GM12865 (cell line): ENCODE data around the gene WDR88.

Source experiments
- DNase-seq: peaks from one replicate; pipeline ENCODE4 v3.0.0; 2010; ENCODE audit warnings: low read depth
- H3K4me3 ChIP-seq: 2 replicates; pipeline ENCODE4 v1.5.1; 2011; ENCODE audit warnings: mild to moderate bottlenecking, low read depth, low read length, control low read depth
- CTCF ChIP-seq: IDR thresholded peaks from 2 replicates; pipeline ENCODE4 v1.5.1; 2011; ENCODE audit warnings: low read length, control low read depth, low read depth, inconsistent platforms; ENCODE audit not compliant: insufficient read depth; ENCODE audit errors: missing control alignments

Gene WDR88

GRCh38 chr19:33110137-33110910 is 21.6 kb upstream of the WDR88 start:
- no peak for DNase-seq
- H3K4me3 ChIP-seq, result no peak overlapping the region
- TF ChIP-seq CTCF, result no peak

DNA sequence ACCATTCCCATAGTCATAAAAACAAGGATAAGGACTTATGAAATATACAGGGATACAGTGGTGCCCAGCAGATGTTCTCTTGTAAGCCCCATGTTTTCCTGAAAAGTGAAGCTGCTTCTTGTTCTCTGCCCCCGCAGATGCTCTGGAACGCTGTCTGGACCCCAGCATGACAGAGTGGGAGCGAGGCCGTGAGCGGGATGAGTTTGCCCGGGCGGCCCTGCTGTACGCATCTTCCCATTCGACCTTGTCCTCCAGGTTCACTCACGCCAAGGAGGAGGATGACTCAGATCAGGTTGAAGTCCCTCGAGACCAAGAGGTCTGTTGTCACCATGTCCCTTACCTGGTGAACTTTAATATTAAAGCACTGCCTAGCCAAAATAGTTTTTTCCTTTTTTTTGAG is 20.3 kb upstream of the WDR88 start:
- no peak overlapping the region for H3K4me3 ChIP-seq
- TF ChIP-seq CTCF, result no peak
- no peak for DNase-seq

DNA sequence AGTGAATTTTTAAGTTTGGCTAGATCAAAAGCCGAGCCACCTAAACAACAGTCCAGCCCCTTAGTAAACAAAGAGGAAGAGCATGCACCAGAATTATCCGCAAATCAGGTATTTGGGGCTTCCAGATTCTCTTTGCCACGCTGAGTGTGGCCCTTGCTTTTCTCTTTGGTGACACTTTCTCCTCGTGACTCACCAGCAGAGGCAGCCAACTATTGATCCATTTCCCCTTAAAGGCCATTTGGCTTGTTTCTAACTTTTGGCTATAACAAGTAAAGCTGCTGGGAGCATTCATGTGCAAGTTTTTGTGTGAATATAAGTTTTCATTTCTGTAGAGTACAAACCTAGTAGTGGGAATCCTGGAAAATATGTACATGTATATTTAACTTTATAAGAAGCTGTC is 17.6 kb upstream of the WDR88 start:
- no peak overlapping the region for H3K4me3 ChIP-seq
- no peak for TF ChIP-seq CTCF
- DNase-seq, result no peak

DNA sequence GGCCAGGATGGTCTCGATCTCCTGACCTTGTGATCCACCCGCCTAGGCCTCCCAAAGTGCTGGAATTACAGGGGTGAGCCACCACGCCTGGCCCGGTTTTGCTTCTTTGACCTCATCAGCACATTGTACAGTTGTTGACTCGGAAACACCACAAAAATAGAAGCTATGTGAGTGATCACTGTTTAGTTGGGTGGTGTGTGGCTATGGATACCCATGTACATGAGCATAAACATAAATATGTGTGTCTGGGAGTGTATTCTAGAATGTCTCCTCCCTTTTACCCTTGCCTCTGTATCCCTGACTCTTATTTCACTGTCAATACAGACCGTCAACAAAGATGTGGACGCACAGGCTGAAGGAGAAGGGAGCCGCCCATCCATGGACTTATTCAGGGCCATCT is 14.4 kb upstream of the WDR88 start:
- H3K4me3 ChIP-seq, result no peak overlapping the region
- DNase-seq, result no peak
- no peak for TF ChIP-seq CTCF

DNA sequence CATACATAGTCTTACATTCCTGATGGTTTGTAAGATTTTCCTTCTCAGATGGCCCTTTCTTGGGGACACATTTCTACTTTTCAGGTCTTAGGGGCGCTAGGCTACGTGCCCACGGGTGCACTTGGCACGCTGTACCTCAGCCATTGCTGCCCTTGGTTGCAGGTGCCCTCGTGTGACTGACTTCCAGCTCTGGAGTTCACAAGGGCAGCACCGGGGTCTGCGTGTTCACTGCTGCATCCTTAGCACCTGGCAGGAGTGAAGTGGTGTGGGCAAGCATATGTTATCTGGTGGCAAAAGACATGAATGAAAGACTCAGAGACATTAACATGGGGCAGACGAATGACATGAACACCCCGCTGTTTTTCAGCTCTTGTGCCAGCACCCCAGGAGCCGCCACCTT is 13.3 kb upstream of the WDR88 start:
- DNase-seq, result no peak
- no peak overlapping the region for H3K4me3 ChIP-seq
- TF ChIP-seq CTCF, result no peak

DNA sequence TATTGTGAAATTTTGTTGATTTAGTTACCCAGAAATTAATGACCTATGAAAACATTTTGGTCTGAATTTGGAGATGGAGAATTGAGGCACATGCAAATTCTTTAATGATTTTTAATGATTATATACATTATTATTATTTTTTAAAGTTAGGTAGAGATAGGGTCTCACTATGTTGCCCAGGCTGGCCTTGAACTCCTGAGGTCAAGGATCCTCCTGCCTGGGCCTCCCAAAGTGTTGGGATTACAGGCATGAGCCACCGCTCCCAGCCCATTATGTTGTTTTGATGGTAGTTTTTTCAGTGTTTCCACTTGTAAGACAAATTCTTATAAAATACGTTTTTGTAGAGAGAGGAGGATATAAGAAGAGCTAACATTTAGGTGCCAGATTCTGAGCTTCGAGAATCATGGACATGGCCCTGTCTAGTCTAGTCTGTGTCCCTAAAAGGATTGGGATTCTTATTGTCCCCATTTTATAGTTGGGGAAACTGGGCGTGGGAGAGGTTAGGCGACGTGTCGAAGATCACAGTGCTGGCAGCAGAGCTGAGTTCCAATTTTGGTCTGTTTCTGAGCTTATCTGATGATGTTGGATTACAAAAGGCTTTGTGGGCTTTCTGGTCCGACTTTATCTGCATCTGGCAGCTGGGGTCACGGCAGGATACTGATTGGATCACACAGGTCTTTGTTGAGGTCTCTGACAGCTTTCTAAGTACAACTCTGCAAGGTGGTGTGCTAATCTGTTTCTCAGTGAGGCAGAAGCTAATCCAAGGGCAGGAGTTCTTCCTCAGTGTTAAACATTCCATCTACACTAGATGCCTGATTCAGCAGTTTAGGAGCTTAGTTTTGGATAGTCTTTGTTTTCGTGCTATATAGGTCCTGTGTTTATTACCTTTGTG is 7.5 kb upstream of the WDR88 start:
- H3K4me3 ChIP-seq, result no peak overlapping the region
- no peak for DNase-seq
- TF ChIP-seq CTCF, result no peak
